Measurements from ENCODE around the gene COX5B. TPM values are rescaled to one million over a fixed set of nuclear protein-coding genes. Genes with fewer than 3 reads are reported as not detected.

COX5B gene
- total and polyA plus RNA-seq, 9 of the 15 experiments (the other 6 are each of a cell fraction or from before 2014, with no cell fraction given), result 154 to 1,424 (median 487) TPM

DNA sequence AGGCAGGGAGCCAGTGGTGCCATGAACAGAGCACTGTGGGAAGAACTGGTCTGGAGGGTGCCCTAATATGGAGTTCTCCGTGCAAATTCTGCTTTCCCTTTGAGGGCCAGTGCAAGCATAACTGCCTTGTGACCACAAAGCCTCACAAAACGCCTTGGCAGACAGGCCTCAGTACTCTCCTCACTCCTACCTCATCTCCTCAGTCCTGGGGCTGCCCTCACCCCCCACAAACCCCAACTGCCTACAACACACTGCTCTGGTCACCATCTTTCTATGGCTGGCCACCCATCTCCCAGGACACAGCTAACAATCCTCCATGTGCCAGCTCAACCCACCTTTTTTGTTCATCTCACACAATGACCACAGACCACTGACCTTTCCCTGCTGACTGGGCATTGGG lies 8.9 kb downstream of the COX5B start:
- H3K9me3 ChIP-seq (replicated peaks; ENCODE audit: control insufficient read depth, insufficient read depth, low read depth, low read length), result no peaks in the 10 kb centered on the region
- TF ChIP-seq CBX2 (IDR thresholded peaks at IDR 0.05; ENCODE audit: insufficient read depth, low read length, poor library complexity, severe bottlenecking) (no peak), POLR2A (conservative IDR thresholded peaks at IDR 0.05) (peak; percentile 48; the same call in 1 of the 2 replicates), POLR2B (IDR thresholded peaks at IDR 0.05; ENCODE audit: low read depth, partially characterized antibody) (peak; percentile 36), CBFA2T3 (IDR thresholded peaks at IDR 0.05) (no peak)
- TF ChIP-seq, protein P1, sequence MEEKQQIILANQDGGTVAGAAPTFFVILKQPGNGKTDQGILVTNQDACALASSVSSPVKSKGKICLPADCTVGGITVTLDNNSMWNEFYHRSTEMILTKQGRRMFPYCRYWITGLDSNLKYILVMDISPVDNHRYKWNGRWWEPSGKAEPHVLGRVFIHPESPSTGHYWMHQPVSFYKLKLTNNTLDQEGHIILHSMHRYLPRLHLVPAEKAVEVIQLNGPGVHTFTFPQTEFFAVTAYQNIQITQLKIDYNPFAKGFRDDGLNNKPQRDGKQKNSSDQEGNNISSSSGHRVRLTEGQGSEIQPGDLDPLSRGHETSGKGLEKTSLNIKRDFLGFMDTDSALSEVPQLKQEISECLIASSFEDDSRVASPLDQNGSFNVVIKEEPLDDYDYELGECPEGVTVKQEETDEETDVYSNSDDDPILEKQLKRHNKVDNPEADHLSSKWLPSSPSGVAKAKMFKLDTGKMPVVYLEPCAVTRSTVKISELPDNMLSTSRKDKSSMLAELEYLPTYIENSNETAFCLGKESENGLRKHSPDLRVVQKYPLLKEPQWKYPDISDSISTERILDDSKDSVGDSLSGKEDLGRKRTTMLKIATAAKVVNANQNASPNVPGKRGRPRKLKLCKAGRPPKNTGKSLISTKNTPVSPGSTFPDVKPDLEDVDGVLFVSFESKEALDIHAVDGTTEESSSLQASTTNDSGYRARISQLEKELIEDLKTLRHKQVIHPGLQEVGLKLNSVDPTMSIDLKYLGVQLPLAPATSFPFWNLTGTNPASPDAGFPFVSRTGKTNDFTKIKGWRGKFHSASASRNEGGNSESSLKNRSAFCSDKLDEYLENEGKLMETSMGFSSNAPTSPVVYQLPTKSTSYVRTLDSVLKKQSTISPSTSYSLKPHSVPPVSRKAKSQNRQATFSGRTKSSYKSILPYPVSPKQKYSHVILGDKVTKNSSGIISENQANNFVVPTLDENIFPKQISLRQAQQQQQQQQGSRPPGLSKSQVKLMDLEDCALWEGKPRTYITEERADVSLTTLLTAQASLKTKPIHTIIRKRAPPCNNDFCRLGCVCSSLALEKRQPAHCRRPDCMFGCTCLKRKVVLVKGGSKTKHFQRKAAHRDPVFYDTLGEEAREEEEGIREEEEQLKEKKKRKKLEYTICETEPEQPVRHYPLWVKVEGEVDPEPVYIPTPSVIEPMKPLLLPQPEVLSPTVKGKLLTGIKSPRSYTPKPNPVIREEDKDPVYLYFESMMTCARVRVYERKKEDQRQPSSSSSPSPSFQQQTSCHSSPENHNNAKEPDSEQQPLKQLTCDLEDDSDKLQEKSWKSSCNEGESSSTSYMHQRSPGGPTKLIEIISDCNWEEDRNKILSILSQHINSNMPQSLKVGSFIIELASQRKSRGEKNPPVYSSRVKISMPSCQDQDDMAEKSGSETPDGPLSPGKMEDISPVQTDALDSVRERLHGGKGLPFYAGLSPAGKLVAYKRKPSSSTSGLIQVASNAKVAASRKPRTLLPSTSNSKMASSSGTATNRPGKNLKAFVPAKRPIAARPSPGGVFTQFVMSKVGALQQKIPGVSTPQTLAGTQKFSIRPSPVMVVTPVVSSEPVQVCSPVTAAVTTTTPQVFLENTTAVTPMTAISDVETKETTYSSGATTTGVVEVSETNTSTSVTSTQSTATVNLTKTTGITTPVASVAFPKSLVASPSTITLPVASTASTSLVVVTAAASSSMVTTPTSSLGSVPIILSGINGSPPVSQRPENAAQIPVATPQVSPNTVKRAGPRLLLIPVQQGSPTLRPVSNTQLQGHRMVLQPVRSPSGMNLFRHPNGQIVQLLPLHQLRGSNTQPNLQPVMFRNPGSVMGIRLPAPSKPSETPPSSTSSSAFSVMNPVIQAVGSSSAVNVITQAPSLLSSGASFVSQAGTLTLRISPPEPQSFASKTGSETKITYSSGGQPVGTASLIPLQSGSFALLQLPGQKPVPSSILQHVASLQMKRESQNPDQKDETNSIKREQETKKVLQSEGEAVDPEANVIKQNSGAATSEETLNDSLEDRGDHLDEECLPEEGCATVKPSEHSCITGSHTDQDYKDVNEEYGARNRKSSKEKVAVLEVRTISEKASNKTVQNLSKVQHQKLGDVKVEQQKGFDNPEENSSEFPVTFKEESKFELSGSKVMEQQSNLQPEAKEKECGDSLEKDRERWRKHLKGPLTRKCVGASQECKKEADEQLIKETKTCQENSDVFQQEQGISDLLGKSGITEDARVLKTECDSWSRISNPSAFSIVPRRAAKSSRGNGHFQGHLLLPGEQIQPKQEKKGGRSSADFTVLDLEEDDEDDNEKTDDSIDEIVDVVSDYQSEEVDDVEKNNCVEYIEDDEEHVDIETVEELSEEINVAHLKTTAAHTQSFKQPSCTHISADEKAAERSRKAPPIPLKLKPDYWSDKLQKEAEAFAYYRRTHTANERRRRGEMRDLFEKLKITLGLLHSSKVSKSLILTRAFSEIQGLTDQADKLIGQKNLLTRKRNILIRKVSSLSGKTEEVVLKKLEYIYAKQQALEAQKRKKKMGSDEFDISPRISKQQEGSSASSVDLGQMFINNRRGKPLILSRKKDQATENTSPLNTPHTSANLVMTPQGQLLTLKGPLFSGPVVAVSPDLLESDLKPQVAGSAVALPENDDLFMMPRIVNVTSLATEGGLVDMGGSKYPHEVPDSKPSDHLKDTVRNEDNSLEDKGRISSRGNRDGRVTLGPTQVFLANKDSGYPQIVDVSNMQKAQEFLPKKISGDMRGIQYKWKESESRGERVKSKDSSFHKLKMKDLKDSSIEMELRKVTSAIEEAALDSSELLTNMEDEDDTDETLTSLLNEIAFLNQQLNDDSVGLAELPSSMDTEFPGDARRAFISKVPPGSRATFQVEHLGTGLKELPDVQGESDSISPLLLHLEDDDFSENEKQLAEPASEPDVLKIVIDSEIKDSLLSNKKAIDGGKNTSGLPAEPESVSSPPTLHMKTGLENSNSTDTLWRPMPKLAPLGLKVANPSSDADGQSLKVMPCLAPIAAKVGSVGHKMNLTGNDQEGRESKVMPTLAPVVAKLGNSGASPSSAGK (IDR thresholded peaks at IDR 0.05), result no peak
- POLR2A ChIA-PET, result interaction anchor here (3.3 to 11.8 kb wide), 2 partner anchors 9 kb away, joined by 25 to 135 read pairs; partner anchors contain the start of genes ACTR1B and COX5B
- intact Hi-C loops (cut with micrococcal nuclease), result no loop called here
- peaks cover 48% of the 10 kb centered on the region; the same call in 2 of the 3 replicates for H3K36me3 ChIP-seq (ENCODE audit: control insufficient read depth, insufficient read depth, low read length)
- peak; percentile 13 for ATAC-seq
- WGBS (ENCODE audit: insufficient coverage, low coverage, missing lambda C conversion rate), result 36% methylated on average over 2 of the region's 2 CpGs
- FAIRE-seq, result no peak
- peak overlapping the region in 1 of 2 experiments; percentile 59; a peak in 1 of 4 replicates for H3K9ac ChIP-seq (ENCODE audit: insufficient read depth in 1 of 2, low read depth in 2 of 2, low read length in 2 of 2)
- H3K4me3 ChIP-seq, result no peak overlapping the region
- peaks cover 0 to 29% of the 10 kb centered on the region in 2 experiments; a peak in 3 of 5 replicates for H3K4me1 ChIP-seq (replicated peaks in 1 of 2; ENCODE audit: control insufficient read depth in 2 of 2, insufficient read depth in 2 of 2, low read length in 2 of 2)
- H3K4me2 ChIP-seq (ENCODE audit: insufficient read depth, low read length), result no peak overlapping the region
- no peak overlapping the region for H2AFZ ChIP-seq (ENCODE audit: low read depth, low read length)
- no peaks in the 10 kb centered on the region for H4K20me1 ChIP-seq (replicated peaks; ENCODE audit: control insufficient read depth, insufficient read depth, low read length)
- H3K27me3 ChIP-seq (ENCODE audit: control insufficient read depth in 2 of 2, insufficient read depth in 2 of 2, low read length in 2 of 2), result no peaks in the 10 kb centered on the region
- in situ Hi-C loops (cut with MboI), result no loop called here
- 0 out of 3 replicates have a peak, but pooled peaks cover under 1% of the 10 kb centered on the region for H3K79me2 ChIP-seq (ENCODE audit: control insufficient read depth, insufficient read depth, low read length)
- no peak overlapping the region for H3K27ac ChIP-seq (ENCODE audit: extremely low read depth, low read depth, low read length)
- no peak for DNase-seq (ENCODE audit: extremely low read depth in 1 of 4, low spot score in 3 of 4)
- CTCF ChIA-PET (ENCODE audit: low intra/inter-chr PET ratio), result no interaction called here
- BruUV-seq (replicated peaks), result no TSS peak
- peaks cover 2% of the 10 kb centered on the region for H3K9me1 ChIP-seq (ENCODE audit: control insufficient read depth, insufficient read depth, low read length)

Data from K562 (cell line).